Thyroid gland (tissue), 4 donors: ENCODE results near the gene ZNF655. TPM values are rescaled to one million over a fixed set of nuclear protein-coding genes. Genes with fewer than 3 reads are reported as not detected.

Source experiments
- DNase-seq, 2 donors: peaks; one replicate each; pipeline ENCODE4 v3.0.0-alpha.2; 2019
- H3K27ac ChIP-seq, 3 donors: fragments of 200-600 bp; sonication (generic); 1 replicate in 2 of 3; 2 replicates in 1 of 3; pipeline ENCODE4 v1.5.1; 2016 to 2019; ENCODE audit warnings: mild to moderate bottlenecking in 1 of 3, moderate library complexity in 1 of 3
- H3K27me3 ChIP-seq: fragments of 200-600 bp; sonication (generic); one replicate; pipeline ENCODE4 v1.5.1; 2019
- H3K36me3 ChIP-seq, 2 donors: fragments of 200-600 bp; sonication (generic); one replicate each; pipeline ENCODE4 v1.5.1; 2016 to 2019
- H3K4me1 ChIP-seq, 2 donors: fragments of 200-600 bp; sonication (generic); one replicate each; pipeline ENCODE4 v1.5.1; 2017 to 2019
- H3K4me3 ChIP-seq, 3 donors: fragments of 200-600 bp; sonication (generic); replicated peaks in 1 of 3; 1 replicate in 2 of 3; 2 replicates in 1 of 3; pipeline ENCODE4 v1.5.1; 2016; ENCODE audit warnings: mild to moderate bottlenecking in 1 of 3
- H3K9me3 ChIP-seq: fragments of 200-600 bp; sonication (generic); one replicate; pipeline ENCODE4 v1.5.1; 2017
- CTCF ChIP-seq, 6 experiments: fragments of 200-600 bp in 3 of 6; fragments of 450-650 bp in 3 of 6; sonication (generic) in 3 of 6; IDR thresholded peaks; one replicate each; pipeline ENCODE4 v1.5.1; 2016 to 2019; ENCODE audit warnings: antibody characterized with exemption in 6 of 6, mild to moderate bottlenecking in 2 of 6, inconsistent platforms in 1 of 6, moderate library complexity in 1 of 6
- POLR2A ChIP-seq, 2 donors: fragments of 450-650 bp; IDR thresholded peaks; one replicate each; pipeline ENCODE4 v1.6.1; 2017; ENCODE audit warnings: antibody characterized with exemption in 2 of 2, mild to moderate bottlenecking in 2 of 2, moderate library complexity in 1 of 2
- WGBS, 2 donors: methylation state at CpG; one replicate each; pipeline ENCODE4 v1.1.5; 2017; 5-methylcytosine and 5-hydroxymethylcytosine counted together
- intact Hi-C: fragments of 100-400 bp; cut with DNase I; formaldehyde crosslinking; loops from one replicate; pipeline ENCODE4 v1.15.1; 2023
- total RNA-seq, 4 donors: library from RNA; depleted of rRNA; stranded (reverse); fragments of >200 nt; gene quantifications; one replicate each; pipeline ENCODE4 v1.2.3, GENCODE V29; 2016

The ZNF655 gene
- total RNA-seq, 4 donors from 2014 or later: 113 to 144 (median 118) TPM

- no peaks in the 10 kb centered on the region for H3K9me3 ChIP-seq
- DNase-seq: no peak
- no peak for TF ChIP-seq CTCF (IDR thresholded peaks at IDR 0.05)
- TF ChIP-seq POLR2A (IDR thresholded peaks at IDR 0.05): no peak
- H3K4me1 ChIP-seq: no peaks in the 10 kb centered on the region
- no peaks in the 10 kb centered on the region for H3K27me3 ChIP-seq
- peaks cover 81 to 90% of the 10 kb centered on the region in 2 donors for H3K36me3 ChIP-seq
- no peak overlapping the region for H3K4me3 ChIP-seq
- intact Hi-C loops: no loop called here
- 90 to 91% methylated on average over 9 of the region's 9 CpGs for WGBS, 2 donors
- H3K27ac ChIP-seq: no peak overlapping the region
These were observed 65.4 kb downstream of the ZNF655 start for GRCh38 chr7:99623702-99624447.

- TF ChIP-seq POLR2A (IDR thresholded peaks at IDR 0.05) (no peak), CTCF (IDR thresholded peaks at IDR 0.05) (no peak)
- Histone ChIP-seq H3K4me3 (no peak overlapping the region), H3K36me3 (peaks cover 85 to 93% of the 10 kb centered on the region in 2 donors), H3K27ac (no peak overlapping the region), H3K9me3 (no peaks in the 10 kb centered on the region), H3K4me1 (no peaks in the 10 kb centered on the region), H3K27me3 (no peaks in the 10 kb centered on the region)
- intact Hi-C loops: no loop called here
- WGBS, 2 donors: 90 to 93% methylated on average over 16 of the region's 16 CpGs
- DNase-seq: peak in 1 of 2 donors; percentile 12
These were observed 66.0 kb downstream of the ZNF655 start for GRCh38 chr7:99624484-99624883.

- Histone ChIP-seq H3K27me3 (no peaks in the 10 kb centered on the region), H3K27ac (no peak overlapping the region), H3K9me3 (no peaks in the 10 kb centered on the region), H3K4me1 (no peaks in the 10 kb centered on the region), H3K4me3 (no peak overlapping the region), H3K36me3 (peaks cover 85 to 93% of the 10 kb centered on the region in 2 donors)
- no peak for DNase-seq
- intact Hi-C loops: no loop called here
- WGBS, 2 donors: 86 to 87% methylated on average over 5 of the region's 5 CpGs
- no peak for TF ChIP-seq POLR2A (IDR thresholded peaks at IDR 0.05)
These were observed 66.9 kb downstream of the ZNF655 start for GRCh38 chr7:99625321-99625720.

- Histone ChIP-seq H3K27me3 (no peaks in the 10 kb centered on the region), H3K4me1 (no peaks in the 10 kb centered on the region), H3K4me3 (no peak overlapping the region), H3K9me3 (no peaks in the 10 kb centered on the region), H3K27ac (no peak overlapping the region), H3K36me3 (peaks cover 80 to 93% of the 10 kb centered on the region in 2 donors)
- DNase-seq: no peak
- TF ChIP-seq POLR2A (IDR thresholded peaks at IDR 0.05): no peak
- TF ChIP-seq CTCF (IDR thresholded peaks at IDR 0.05): no peak
- WGBS, 2 donors: 94 to 97% methylated on average over 4 of the region's 4 CpGs
- intact Hi-C loops: no loop called here
These were observed 67.5 kb downstream of the ZNF655 start for GRCh38 chr7:99625961-99626360.

Other genes starting within 250 kb of the ZNF655 start
- 100 to 1,000 TPM; 120 to 183 (median 147) TPM for gene ARPC1A, start 232.7 kb upstream of the ZNF655 start, total RNA-seq
- 100 to 1,000 TPM; 214 to 273 (median 228) TPM for gene ARPC1B, start 183.9 kb upstream of the ZNF655 start, total RNA-seq
- gene PDAP1, start 150.0 kb upstream of the ZNF655 start, total RNA-seq: 100 to 1,000 TPM in 2 of 4 donors, 10 to 100 TPM in 2; 73.9 to 112 (median 93.2) TPM
- 10 to 100 TPM; 41.9 to 89.1 (median 65.4) TPM for gene BUD31, start 149.7 kb upstream of the ZNF655 start, total RNA-seq
- 1 to 10 TPM; 5.4 to 9.6 (median 8.2) TPM for gene PTCD1, start 119.8 kb upstream of the ZNF655 start, total RNA-seq
- 10 to 100 TPM; 30.6 to 33.1 (median 32.7) TPM for gene CPSF4, start 119.7 kb upstream of the ZNF655 start, total RNA-seq
- 1,000 to 10,000 TPM in 1 of 4 donors, 100 to 1,000 TPM in 3; 160 to 1,370 (median 678) TPM for gene ATP5MF, start 92.5 kb upstream of the ZNF655 start, total RNA-seq
- gene ZNF789, start 85.8 kb upstream of the ZNF655 start, total RNA-seq: 10 to 100 TPM in 3 of 4 donors, 1 to 10 TPM in 1; 9.8 to 14.5 (median 11.4) TPM
- 10 to 100 TPM; 39.5 to 61.4 (median 46.1) TPM for gene ZNF394, start 58.4 kb upstream of the ZNF655 start, total RNA-seq
- gene ZKSCAN5, start 54.0 kb upstream of the ZNF655 start, total RNA-seq: 10 to 100 TPM in 2 of 4 donors, 1 to 10 TPM in 2; 8.7 to 14.1 (median 9.7) TPM
- gene FAM200A, start 6.5 kb upstream of the ZNF655 start, total RNA-seq: 10 to 100 TPM in 1 of 4 donors, 1 to 10 TPM in 3; 4.4 to 10.6 (median 7.4) TPM
- 1 to 10 TPM; 1.1 to 3.2 (median 2.3) TPM for gene TMEM225B, start 39.6 kb downstream of the ZNF655 start, total RNA-seq
- gene ZSCAN25, start 58.3 kb downstream of the ZNF655 start, total RNA-seq: 10 to 100 TPM; 17.5 to 32.4 (median 23.8) TPM
- 1 to 10 TPM in 1 of 4 donors, under 1 TPM in 3; 0.24 to 1.2 (median 0.73) TPM for gene CYP3A5, start 121.4 kb downstream of the ZNF655 start, total RNA-seq
- not detected for gene CYP3A7, start 176.6 kb downstream of the ZNF655 start, total RNA-seq
- gene CYP3A4, start 225.5 kb downstream of the ZNF655 start, total RNA-seq: not detected